H1 (cell line): ENCODE data around the gene ACKR3. TPM values are rescaled to one million over a fixed set of nuclear protein-coding genes. Genes with fewer than 3 reads are reported as not detected.

ENCODE experiments used
- CTCF ChIA-PET: fragments of 300-600 bp; sonication (Branson Sonifier 250); formaldehyde crosslinking; loops from one replicate; lab custom pipeline; 2021; ENCODE audit not compliant: partially characterized antibody; lab: Charles Lee
- POLR2A ChIA-PET: fragments of 300-600 bp; sonication (Branson Sonifier 250); formaldehyde crosslinking; loops from one replicate; lab custom pipeline; 2021; ENCODE audit warnings: inconsistent platforms; ENCODE audit not compliant: partially characterized antibody; lab: Charles Lee
- DNase-seq, 2 experiments: peaks; one replicate each; pipeline versions ENCODE4 v3.0.0 to v3.0.0-alpha.2; 2010 to 2022; ENCODE audit warnings: low spot score in 2 of 2, low read depth in 1 of 2, mixed read lengths in 1 of 2
- FAIRE-seq: peaks from 2 replicates; lab custom pipeline; 2011; peaks lifted over from hg19 to GRCh38; lab: Jason Lieb, UNC
- H2AFZ ChIP-seq: 2 replicates; pipeline ENCODE4 v1.8.1; 2012; ENCODE audit warnings: low read length, inconsistent platforms
- H2AK5ac ChIP-seq: 2 replicates; pipeline ENCODE4 v1.6.1; 2013; ENCODE audit warnings: low read depth, low read length
- H2BK120ac ChIP-seq: replicated peaks from 2 replicates; pipeline ENCODE3; 2013; ENCODE audit warnings: low read depth, low read length, inconsistent platforms
- H2BK12ac ChIP-seq: 2 replicates; pipeline ENCODE4 v1.6.1; 2013; ENCODE audit warnings: low read depth, low read length
- H2BK15ac ChIP-seq: 2 replicates; pipeline ENCODE4 v1.6.1; 2013; ENCODE audit warnings: low read length
- H2BK20ac ChIP-seq: 2 replicates; pipeline ENCODE4 v1.6.1; 2013; ENCODE audit warnings: low read length
- H2BK5ac ChIP-seq: 2 replicates; pipeline ENCODE4 v1.6.1; 2013; ENCODE audit warnings: low read depth, low read length
- H3K14ac ChIP-seq: 2 replicates; pipeline ENCODE4 v1.6.1; 2013; ENCODE audit warnings: inconsistent platforms; ENCODE audit not compliant: insufficient read length
- H3K18ac ChIP-seq: 2 replicates; pipeline ENCODE4 v1.6.1; 2013; ENCODE audit warnings: low read length; ENCODE audit errors: extremely low read depth
- H3K23ac ChIP-seq: 2 replicates; pipeline ENCODE4 v1.6.1; 2013; ENCODE audit warnings: inconsistent platforms; ENCODE audit not compliant: insufficient read length
- H3K23me2 ChIP-seq: 2 replicates; pipeline ENCODE4 v1.6.1; 2013; ENCODE audit warnings: low read depth, low read length
- H3K27ac ChIP-seq: 2 replicates; pipeline ENCODE4 v1.6.1; 2011; ENCODE audit warnings: low read depth, low read length, inconsistent platforms
- H3K27me3 ChIP-seq, 4 experiments: replicated peaks in 1 of 4; 1 replicate in 1 of 4; 2 replicates in 3 of 4; pipeline versions ENCODE4 v1.6.1 to v1.8.1; 2011 to 2013; ENCODE audit warnings: low read length in 3 of 4, mild to moderate bottlenecking in 3 of 4, inconsistent platforms in 2 of 4, mixed read lengths in 2 of 4, moderate library complexity in 1 of 4; ENCODE audit not compliant: control insufficient read depth in 3 of 4, insufficient read depth in 3 of 4; ENCODE audit errors: extremely low read depth in 1 of 4
- H3K36me3 ChIP-seq, 4 experiments: 2 replicates each; pipeline versions ENCODE4 v1.6.1 to v1.8.1; 2011 to 2013; ENCODE audit warnings: mild to moderate bottlenecking in 4 of 4, low read length in 3 of 4, moderate library complexity in 2 of 4, control low read depth in 1 of 4, inconsistent platforms in 1 of 4; ENCODE audit not compliant: insufficient read depth in 4 of 4, control insufficient read depth in 2 of 4
- H3K4ac ChIP-seq: replicated peaks from 2 replicates; pipeline ENCODE3; 2013; ENCODE audit warnings: low read length, low read depth, mixed read lengths, inconsistent platforms; ENCODE audit not compliant: insufficient read length
- H3K4me1 ChIP-seq, 4 experiments: replicated peaks in 1 of 4; 1 replicate in 1 of 4; 2 replicates in 3 of 4; pipeline versions ENCODE4 v1.6.1 to v1.8.1; 2011 to 2013; ENCODE audit warnings: low read length in 3 of 4, inconsistent platforms in 2 of 4, mixed read lengths in 1 of 4; ENCODE audit not compliant: insufficient read depth in 4 of 4, control insufficient read depth in 3 of 4
- H3K4me2 ChIP-seq, 2 experiments: 2 replicates each; pipeline versions ENCODE4 v1.6.1 to v1.8.1; 2011 to 2013; ENCODE audit warnings: low read depth in 2 of 2, low read length in 2 of 2, control low read depth in 1 of 2, inconsistent platforms in 1 of 2, mild to moderate bottlenecking in 1 of 2; ENCODE audit not compliant: insufficient read depth in 1 of 2
- H3K4me3 ChIP-seq, 4 experiments: fragments of 200-600, 300-600 bp in 1 of 4; sonication (generic), shearing (Covaris generic), sonication (Bioruptor Twin) in 1 of 4; 2 replicates each; pipeline versions ENCODE4 v1.5.1 to v1.8.1; 2011 to 2016; ENCODE audit warnings: low read length in 4 of 4, low read depth in 3 of 4, control low read depth in 2 of 4, inconsistent platforms in 2 of 4, mild to moderate bottlenecking in 2 of 4, mixed read lengths in 1 of 4, moderate library complexity in 1 of 4; ENCODE audit not compliant: insufficient read depth in 2 of 4; ENCODE audit errors: extremely low read depth in 1 of 4
- H3K56ac ChIP-seq: replicated peaks from 2 replicates; pipeline ENCODE3; 2013; ENCODE audit warnings: low read depth, mild to moderate bottlenecking, mixed read lengths, low read length, inconsistent platforms; ENCODE audit not compliant: insufficient read length
- H3K79me1 ChIP-seq: 2 replicates; pipeline ENCODE4 v1.6.1; 2013; ENCODE audit warnings: low read depth, low read length, control low read depth
- H3K79me2 ChIP-seq, 2 experiments: 2 replicates each; pipeline versions ENCODE4 v1.6.1 to v1.8.1; 2012 to 2013; ENCODE audit warnings: low read length in 2 of 2, mild to moderate bottlenecking in 2 of 2, inconsistent platforms in 1 of 2; ENCODE audit not compliant: insufficient read depth in 2 of 2, control insufficient read depth in 1 of 2
- H3K9ac ChIP-seq, 4 experiments: replicated peaks in 1 of 4; 1 replicate in 1 of 4; 2 replicates in 3 of 4; pipeline versions ENCODE4 v1.6.1 to v1.8.1; 2011 to 2013; ENCODE audit warnings: low read depth in 3 of 4, low read length in 3 of 4, control low read depth in 2 of 4, mild to moderate bottlenecking in 2 of 4, moderate library complexity in 2 of 4, inconsistent platforms in 1 of 4; ENCODE audit errors: extremely low read depth in 1 of 4
- H3K9me3 ChIP-seq, 2 experiments: 2 replicates each; pipeline versions ENCODE4 v1.6.1 to v1.8.1; 2012 to 2013; ENCODE audit warnings: mild to moderate bottlenecking in 2 of 2, moderate library complexity in 2 of 2, control low read depth in 1 of 2, inconsistent platforms in 1 of 2, low read depth in 1 of 2, low read length in 1 of 2, mixed read lengths in 1 of 2; ENCODE audit not compliant: insufficient read depth in 2 of 2
- H4K20me1 ChIP-seq, 2 experiments: replicated peaks in 1 of 2; 2 replicates each; pipeline versions ENCODE3 to v1.8.1; 2011 to 2013; ENCODE audit warnings: inconsistent platforms in 2 of 2, low read length in 2 of 2, mild to moderate bottlenecking in 1 of 2; ENCODE audit not compliant: insufficient read depth in 2 of 2, control insufficient read depth in 1 of 2
- H4K5ac ChIP-seq: 2 replicates; pipeline ENCODE4 v1.6.1; 2013; ENCODE audit warnings: low read length, low read depth, mixed read lengths, inconsistent platforms; ENCODE audit not compliant: insufficient read length
- H4K8ac ChIP-seq: 2 replicates; pipeline ENCODE4 v1.8.0; 2013; ENCODE audit warnings: mild to moderate bottlenecking, moderate library complexity, low read length, inconsistent platforms; ENCODE audit not compliant: insufficient read depth; ENCODE audit errors: extremely low read depth
- H4K91ac ChIP-seq: replicated peaks from 2 replicates; pipeline ENCODE3; 2013; ENCODE audit warnings: low read length, mixed read lengths, inconsistent platforms; ENCODE audit not compliant: insufficient read length
- BRCA1 ChIP-seq: IDR thresholded peaks from 2 replicates; pipeline ENCODE4 v1.6.1; 2012; ENCODE audit warnings: low read depth, low read length, improper control_type of control experiment
- CTCF ChIP-seq, 3 experiments: IDR thresholded peaks; 1 replicate in 2 of 3; 2 replicates in 1 of 3; pipeline versions ENCODE4 v1.5.1 to v1.6.1; 2011; ENCODE audit warnings: low read length in 3 of 3, mild to moderate bottlenecking in 3 of 3, inconsistent platforms in 2 of 3, low read depth in 1 of 3, moderate library complexity in 1 of 3; ENCODE audit not compliant: insufficient read depth in 1 of 3; ENCODE audit errors: control extremely low read depth in 1 of 3
- EP300 ChIP-seq, 2 experiments: IDR thresholded peaks; 1 replicate in 1 of 2; 2 replicates in 1 of 2; pipeline ENCODE4 v1.6.1; 2011 to 2012; ENCODE audit warnings: low read depth in 2 of 2, low read length in 2 of 2, mild to moderate bottlenecking in 2 of 2, borderline replicate concordance in 1 of 2, inconsistent platforms in 1 of 2, moderate library complexity in 1 of 2
- HDAC6 ChIP-seq: IDR thresholded peaks from one replicate; pipeline ENCODE4 v1.7.1; 2012; ENCODE audit warnings: low read depth, mild to moderate bottlenecking, inconsistent platforms, low read length, moderate library complexity
- JUN ChIP-seq: IDR thresholded peaks from 2 replicates; pipeline ENCODE4 v1.6.1; 2011; ENCODE audit warnings: low read depth, mild to moderate bottlenecking, improper control_type of control experiment, low read length
- KDM1A ChIP-seq: fragments of 200-600, 300-600 bp; sonication (generic); IDR thresholded peaks from 2 replicates; pipeline ENCODE4 v1.7.1; 2016; ENCODE audit warnings: mild to moderate bottlenecking, low read length, borderline replicate concordance
- RXRA ChIP-seq: IDR thresholded peaks from 2 replicates; pipeline ENCODE4 v1.6.1; 2011; ENCODE audit warnings: low read depth, mild to moderate bottlenecking, low read length, moderate library complexity; ENCODE audit not compliant: insufficient read depth
- SIX5 ChIP-seq: IDR thresholded peaks from 2 replicates; pipeline ENCODE4 v1.6.1; 2011; ENCODE audit warnings: mild to moderate bottlenecking, low read depth, low read length
- TEAD4 ChIP-seq: IDR thresholded peaks from 2 replicates; pipeline ENCODE4 v1.6.1; 2012; ENCODE audit warnings: low read depth, low read length, inconsistent platforms, mixed read lengths
- WGBS, 2 experiments: shearing (Covaris generic) in 1 of 2; methylation state at CpG; one replicate each; pipeline versions ENCODE4 v1.1.6 to v1.1.7; 2013 to 2015; ENCODE audit warnings: low lambda C conversion rate in 2 of 2, mixed read lengths in 2 of 2, inconsistent platforms in 1 of 2, low coverage in 1 of 2, missing lambda C conversion rate in 1 of 2; ENCODE audit not compliant: insufficient replicate concordance in 2 of 2, insufficient coverage in 1 of 2, insufficient read length in 1 of 2; ENCODE audit errors: extremely low coverage in 1 of 2, missing lambda C conversion rate in 1 of 2; 5-methylcytosine and 5-hydroxymethylcytosine counted together
- polyA plus RNA-seq, 7 experiments: library from polyadenylated mRNA; depleted of rRNA in 3 of 7; stranded (reverse) in 5 of 7; unstranded in 2 of 7; fragments of >200 nt in 5 of 7; fragments of 200-250 nt in 2 of 7; gene quantifications; 1 replicate in 5 of 7; 2 replicates in 1 of 7; 4 replicates in 1 of 7; pipeline versions ENCODE4 v1.2.1 to v1.2.3, GENCODE V29; 2011 to 2013; ENCODE audit warnings: missing spikeins in 2 of 7, mixed read lengths in 2 of 7
- total RNA-seq: library from RNA; stranded (reverse); fragmentation: NEBNext Ultra II Directional; extraction: Animal tissue kit (Norgen Biotek cat#: 25700); gene quantifications from 2 replicates; pipeline ENCODE4 v1.2.1, GENCODE V29; 2021
- TF ChIP-seq, protein P1 (sequence below): IDR thresholded peaks from 2 replicates; pipeline ENCODE4 v1.6.1; 2012; ENCODE audit warnings: inconsistent platforms

Gene ACKR3
- total and polyA plus RNA-seq, 2 of the 8 experiments (the other 6 are each of a cell fraction or from before 2014, with no cell fraction given) = 1.4 to 24.4 TPM

- Histone ChIP-seq H2BK120ac (no peak overlapping the region), H3K4me2 (no peak overlapping the region), H2BK5ac (peak overlapping the region; percentile 12; the same call in 1 of the 2 replicates), H3K27me3 (no peaks in the 10 kb centered on the region), H3K79me1 (no peaks in the 10 kb centered on the region), H4K20me1 (no peaks in the 10 kb centered on the region), H4K8ac (no peak overlapping the region), H3K9me3 (no peaks in the 10 kb centered on the region), H3K4ac (no peak overlapping the region), H3K23me2 (peaks cover 3% of the 10 kb centered on the region; the same call in 1 of the 2 replicates), H3K36me3 (peaks cover 0 to 3% (median 0%) of the 10 kb centered on the region in 4 experiments; a peak in 1 of 8 replicates), H3K14ac (no peak overlapping the region), H4K5ac (no peak overlapping the region), H2AFZ (no peak overlapping the region), H3K27ac (no peak overlapping the region), H3K9ac (no peak overlapping the region), H3K4me3 (no peak overlapping the region), H3K4me1 (peaks cover 0 to 11% (median 5%) of the 10 kb centered on the region in 4 experiments; a peak in 4 of 7 replicates), H3K79me2 (no peaks in the 10 kb centered on the region), H4K91ac (no peak overlapping the region), H2AK5ac (no peak overlapping the region), H3K56ac (no peak overlapping the region), H3K18ac (no peak overlapping the region), H2BK12ac (no peak overlapping the region), H2BK20ac (no peak overlapping the region), H2BK15ac (no peak overlapping the region), H3K23ac (no peak overlapping the region)
- WGBS, 2 experiments = 95% methylated on average over 15 of the region's 15 CpGs; no CpG with 5 or more reads in 1 of the 2 experiments
- POLR2A ChIA-PET = interaction anchor here (1.4 kb wide), 1 partner anchor 9 kb away, joined by 5 read pairs; the partner anchor contains the start of gene ACKR3
- FAIRE-seq (no peak), DNase-seq (no peak)
- CTCF ChIA-PET = interaction anchor here (0.9 to 1.5 kb wide), 3 partner anchors 9 to 247 kb away, joined by 3 to 6 read pairs (median 3); partner anchors contain the start of gene ACKR3
- TF ChIP-seq RXRA (no peak), HDAC6 (no peak), JUN (no peak), KDM1A (no peak), TEAD4 (no peak), EP300 (IDR thresholded peaks at IDR 0.05; ENCODE audit: borderline replicate concordance in 1 of 2, low read depth in 2 of 2, low read length in 2 of 2) (no peak), BRCA1 (no peak), CTCF (IDR thresholded peaks at IDR 0.05; ENCODE audit: control extremely low read depth in 1 of 3, insufficient read depth in 1 of 3, low read depth in 1 of 3, low read length in 3 of 3) (no peak), SIX5 (no peak)
- TF ChIP-seq, protein P1, sequence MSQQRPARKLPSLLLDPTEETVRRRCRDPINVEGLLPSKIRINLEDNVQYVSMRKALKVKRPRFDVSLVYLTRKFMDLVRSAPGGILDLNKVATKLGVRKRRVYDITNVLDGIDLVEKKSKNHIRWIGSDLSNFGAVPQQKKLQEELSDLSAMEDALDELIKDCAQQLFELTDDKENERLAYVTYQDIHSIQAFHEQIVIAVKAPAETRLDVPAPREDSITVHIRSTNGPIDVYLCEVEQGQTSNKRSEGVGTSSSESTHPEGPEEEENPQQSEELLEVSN = no peak
Observed at GRCh38 chr2:236578411-236578846, 8.8 kb downstream of the ACKR3 start.
